GM23248 (cell line): ENCODE data around the gene PJA1.

Source experiments
- EZH2 ChIP-seq: fragments of 200-600 bp; sonication (generic); IDR thresholded peaks from 2 replicates; pipeline ENCODE4 v1.6.1; 2018; ENCODE audit warnings: antibody characterized with exemption, mild to moderate bottlenecking; ENCODE audit not compliant: insufficient read depth, poor library complexity, severe bottlenecking
- EZH2phosphoT487 ChIP-seq: fragments of 200-600 bp; sonication (generic); IDR thresholded peaks from 2 replicates; pipeline ENCODE4 v1.6.1; 2018; ENCODE audit warnings: antibody characterized with exemption, moderate library complexity, mild to moderate bottlenecking, low read depth; ENCODE audit not compliant: insufficient read depth

GRCh38 chrX:69137371-69138117 is 27.7 kb downstream of the PJA1 start:
- no peak for TF ChIP-seq EZH2phosphoT487
- no peak for TF ChIP-seq EZH2
